ENCODE measurements around the gene TNK1. TPM values are rescaled to one million over a fixed set of nuclear protein-coding genes. Genes with fewer than 3 reads are reported as not detected.

Gene TNK1
- total RNA-seq, 1 experiment from 2014 or later = 10.1 TPM

- Histone ChIP-seq H3K18ac (ENCODE audit: insufficient read length, low read depth, low read length) (no peak within 1 kb of the TSS), H2BK20ac (ENCODE audit: low read depth, low read length, poor library complexity, severe bottlenecking) (no peak within 1 kb of the TSS), H3K23ac (ENCODE audit: insufficient read length, low read depth, low read length) (no peak within 1 kb of the TSS), H3K27ac (ENCODE audit: insufficient read length, low read depth, low read length) (no peak within 1 kb of the TSS), H2AK5ac (ENCODE audit: insufficient read length, low read length) (no peak within 1 kb of the TSS), H2BK120ac (ENCODE audit: low read depth, low read length, poor library complexity, severe bottlenecking) (no peak within 1 kb of the TSS), H4K91ac (ENCODE audit: insufficient read length, low read depth, low read length) (no peak within 1 kb of the TSS), H3K14ac (ENCODE audit: insufficient read depth, low read length) (peak within 1 kb of the TSS; percentile 34; the same call in 1 of the 2 replicates), H3K4ac (ENCODE audit: low read depth, low read length) (no peak within 1 kb of the TSS), H4K20me1 (ENCODE audit: control insufficient read depth, insufficient read depth, insufficient read length) (no peaks in the 10 kb centered on the region), H3T11ph (ENCODE audit: low read length) (no peak within 1 kb of the TSS), H3K27me3 (ENCODE audit: insufficient read depth, low read length) (no peaks in the 10 kb centered on the region), H3K79me1 (ENCODE audit: insufficient read depth, low read depth, low read length, poor library complexity, severe bottlenecking) (no peaks in the 10 kb centered on the region), H3K56ac (ENCODE audit: insufficient read length, low read depth, low read length) (no peak within 1 kb of the TSS), H3K79me2 (ENCODE audit: insufficient read depth, low read length) (no peaks in the 10 kb centered on the region), H2AFZ (ENCODE audit: low read length) (no peak within 1 kb of the TSS), H2BK15ac (ENCODE audit: low read depth, low read length) (no peak within 1 kb of the TSS), H4K5ac (ENCODE audit: insufficient read length, low read depth, low read length) (no peak within 1 kb of the TSS), H3K4me2 (ENCODE audit: insufficient read depth, insufficient read length, low read length) (peak within 1 kb of the TSS; percentile 78), H2BK5ac (ENCODE audit: insufficient read length, low read length) (no peak within 1 kb of the TSS), H3K9me3 (ENCODE audit: control insufficient read depth, low read depth, low read length) (no peaks in the 10 kb centered on the region), H3K4me1 (ENCODE audit: insufficient read depth, low read length) (no peaks in the 10 kb centered on the region; the same call in 1 of the 2 replicates), H4K8ac (replicated peaks; ENCODE audit: insufficient read length, low read depth, low read length) (no peak within 1 kb of the TSS), H3K23me2 (ENCODE audit: insufficient read length, low read depth, low read length, poor library complexity, severe bottlenecking) (peaks cover 5% of the 10 kb centered on the region), H2BK12ac (ENCODE audit: insufficient read length, low read depth, low read length) (no peak within 1 kb of the TSS), H3K9ac (ENCODE audit: extremely low read depth, insufficient read length, low read length) (peak within 1 kb of the TSS; percentile 9)
- TF ChIP-seq CTCF (conservative IDR thresholded peaks at IDR 0.05) = no peak
- H3K36me3 Mint-ChIP-seq (ENCODE audit: insufficient read depth in 1 of 3, low read depth in 3 of 3) = peaks cover 6 to 15% (median 8%) of the 10 kb centered on the region in 3 experiments
- peak; percentile 100 for DNase-seq
- peak within 1 kb of the TSS; percentile 84 to 94 for H3K4me3 Mint-ChIP-seq
- H3K9me3 Mint-ChIP-seq = no peaks in the 10 kb centered on the region
- no peaks in the 10 kb centered on the region for H3K27me3 Mint-ChIP-seq (ENCODE audit: low read depth)
- peaks cover 26 to 37% of the 10 kb centered on the region in 2 experiments for H3K4me1 Mint-ChIP-seq
- no CpG with 5 or more reads among the region's 49 CpGs for WGBS (ENCODE audit: extremely low coverage, insufficient read length, low lambda C conversion rate)
- peak within 1 kb of the TSS; percentile 95 to 96 (median 96) for H3K27ac Mint-ChIP-seq
Measured at GRCh38 chr17:7403977-7404736, 23.3 kb downstream of the TNK1 start, which contains the start of gene TMEM256. TMEM256 (minus strand) TSS chr17:7404097; CDS start chr17:7404084, 13 bp downstream.

Data from H9 (cell line).